SH-SY5Y (cell line): ENCODE measurements around the gene TMEM267.
A peak's percentile ranks its signal among the peaks of the same experiment; 100 is the strongest.

Experiments used
- GATA2 ChIP-seq: IDR thresholded peaks from 2 replicates; pipeline ENCODE4 v1.6.1; 2011; ENCODE audit warnings: mild to moderate bottlenecking, low read depth, low read length
- GATA3 ChIP-seq: IDR thresholded peaks from 2 replicates; pipeline ENCODE4 v1.6.1; 2011; ENCODE audit warnings: low read depth, mild to moderate bottlenecking, low read length, moderate library complexity

Gene TMEM267

DNA sequence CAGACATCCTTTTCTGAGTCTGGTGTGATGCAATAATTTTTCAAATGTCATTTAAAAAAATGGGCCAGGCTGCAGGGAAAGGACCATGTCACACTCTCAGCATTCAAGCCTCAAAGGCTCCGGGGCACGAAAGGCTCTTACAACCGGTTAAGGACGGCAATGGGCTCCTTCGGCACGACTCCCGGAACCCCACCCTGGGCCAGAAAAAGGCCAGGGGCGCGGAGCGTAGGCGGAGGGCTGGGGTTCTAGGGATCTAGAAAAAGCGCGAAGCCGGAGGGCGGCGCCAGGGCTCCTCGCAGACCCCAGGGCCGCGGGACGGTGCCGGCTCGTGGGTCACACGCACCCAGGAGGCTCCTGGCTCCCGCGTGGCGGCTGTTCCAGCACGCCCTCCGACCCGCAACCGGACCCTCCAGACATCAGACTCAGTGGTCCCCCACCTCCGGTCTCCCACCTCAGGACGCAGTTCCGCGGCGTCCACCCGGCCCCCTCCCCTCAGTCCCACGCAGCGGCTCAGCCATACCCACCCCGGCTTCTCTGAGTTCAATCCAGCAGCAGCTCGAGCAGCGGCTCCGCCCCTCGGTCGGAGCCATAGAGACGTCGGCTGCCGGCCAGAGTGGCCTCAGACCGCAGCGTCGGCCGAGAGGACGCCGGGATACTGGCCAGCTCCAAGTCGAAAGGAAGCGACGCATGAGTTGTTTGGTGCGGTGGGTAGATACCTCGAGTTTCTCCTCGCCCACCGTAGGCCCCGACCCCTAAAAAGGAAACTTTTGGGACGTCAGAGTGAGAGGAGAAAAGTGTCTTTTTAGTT, at the start of gene TMEM267:
Gene TMEM267, minus strand, starts transcription at position 568 of the 808 bp plus-strand sequence. CDS start 29,896 bp downstream, outside the sequence.
- no peak for TF ChIP-seq GATA2
- no peak for TF ChIP-seq GATA3

- TF ChIP-seq GATA3, result no peak
- no peak for TF ChIP-seq GATA2
These were observed 47.0 kb upstream of the TMEM267 start for GRCh38 chr5:43530648-43531047.

GRCh38 chr5:43523662-43524072, 40.0 kb upstream of the TMEM267 start:
- TF ChIP-seq GATA2 (peak; percentile 95), GATA3 (peak; percentile 82)

GRCh38 chr5:43520615-43521014, 37.0 kb upstream of the TMEM267 start:
- TF ChIP-seq GATA3 (no peak), GATA2 (no peak)

DNA sequence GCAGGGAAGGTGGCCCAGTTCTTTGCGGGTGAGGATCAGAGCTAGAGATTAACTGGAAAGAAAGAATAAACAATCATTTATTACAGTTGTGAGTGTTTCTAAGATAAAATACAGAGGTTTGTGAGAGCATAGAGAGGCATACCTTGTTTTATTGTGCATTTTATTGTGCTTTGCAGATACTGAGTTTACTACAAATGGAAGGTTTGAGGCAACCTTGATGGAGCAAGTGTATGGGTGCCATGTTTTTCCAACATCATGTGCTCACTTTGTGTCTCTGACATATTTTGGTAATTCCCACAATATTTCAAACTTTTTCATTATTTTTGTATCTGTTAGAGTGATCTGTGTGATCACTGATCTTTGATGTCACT, 32.0 kb upstream of the TMEM267 start:
- TF ChIP-seq GATA3 (no peak), GATA2 (no peak)

DNA sequence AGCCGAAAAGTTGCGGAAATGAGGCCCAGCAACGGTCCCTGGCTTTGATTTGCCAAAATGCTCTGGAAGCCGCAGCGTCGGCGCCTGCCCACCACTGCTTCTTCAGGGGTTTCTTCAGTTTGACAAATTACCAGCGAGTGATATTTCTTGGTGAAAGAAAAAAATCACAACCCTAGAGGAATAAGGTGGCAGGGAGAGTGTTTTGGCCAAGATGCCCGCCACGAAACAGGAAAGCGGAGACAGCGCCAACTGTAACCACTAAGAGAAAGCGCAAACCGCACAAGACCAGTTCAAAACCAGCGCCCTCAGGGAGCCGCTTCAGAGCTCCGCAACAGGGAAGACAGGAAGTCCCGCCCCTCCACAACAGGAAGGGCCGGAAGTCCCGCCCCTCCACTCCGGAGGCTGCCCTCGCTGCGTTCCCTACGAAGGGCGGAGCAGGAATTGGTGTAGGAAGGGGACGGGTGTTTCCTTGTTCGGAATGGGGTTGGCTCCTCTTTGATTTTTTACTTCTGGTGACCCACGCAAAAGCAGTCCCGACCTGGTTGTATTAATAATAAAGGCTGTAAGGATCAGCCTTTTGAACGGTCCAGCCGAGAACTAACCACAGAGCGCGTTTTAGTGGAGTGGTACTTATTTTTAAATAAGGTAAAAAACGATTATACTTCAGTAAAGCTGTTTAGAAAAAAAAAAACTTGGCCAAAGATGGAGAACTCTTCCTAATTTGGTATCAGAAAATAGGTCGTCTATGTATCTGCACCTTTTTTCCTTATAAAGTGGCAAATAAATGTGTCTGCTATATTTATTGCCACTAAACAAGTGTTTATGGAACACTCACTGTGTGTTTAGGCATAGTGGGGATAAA, 31.4 kb upstream of the TMEM267 start, which contains the start of gene C5orf34:
Gene C5orf34, minus strand, starts transcription at position 333 of the 862 bp plus-strand sequence. CDS start 5,809 bp downstream, outside the sequence.
- TF ChIP-seq GATA2, result no peak

DNA sequence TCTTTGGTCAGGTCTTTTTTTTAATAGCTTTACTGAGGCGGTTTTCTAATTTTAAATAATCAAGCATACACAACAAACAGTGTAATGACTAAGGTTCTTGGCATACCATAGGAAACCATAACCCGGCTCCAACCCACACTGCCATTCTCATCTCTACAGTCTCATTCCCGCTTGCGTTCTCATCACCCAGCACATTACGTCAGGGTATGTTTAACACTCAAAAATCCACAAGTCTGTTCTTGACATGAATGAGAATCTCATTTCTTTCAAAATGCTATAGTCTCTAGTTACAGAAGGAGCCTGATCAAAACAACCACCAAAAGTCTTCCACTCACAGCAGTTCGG, 30.8 kb upstream of the TMEM267 start:
- TF ChIP-seq GATA2, result no peak
- no peak for TF ChIP-seq GATA3

GRCh38 chr5:43514025-43514424, 30.4 kb upstream of the TMEM267 start:
- TF ChIP-seq GATA2 (no peak), GATA3 (no peak)

DNA sequence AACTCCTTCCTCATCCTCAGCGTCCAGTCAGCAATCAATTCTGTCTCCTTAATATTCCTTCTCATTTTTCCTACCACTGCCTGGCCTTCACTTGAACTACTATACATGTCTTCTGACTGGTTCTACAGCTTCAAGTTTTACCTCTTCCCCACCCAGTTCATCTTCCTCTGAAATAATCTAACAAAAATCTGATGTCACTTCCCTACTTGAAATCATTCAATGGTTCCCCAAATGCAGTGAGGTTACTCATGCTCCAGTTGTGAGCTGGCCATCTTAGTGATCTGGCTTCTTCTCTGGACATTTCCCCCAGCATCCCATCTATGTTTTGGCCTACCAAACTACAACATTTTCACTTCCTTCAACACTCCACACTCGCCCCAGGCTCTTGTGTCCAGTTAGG, 14.9 kb upstream of the TMEM267 start:
- TF ChIP-seq GATA2 (no peak), GATA3 (no peak)

DNA sequence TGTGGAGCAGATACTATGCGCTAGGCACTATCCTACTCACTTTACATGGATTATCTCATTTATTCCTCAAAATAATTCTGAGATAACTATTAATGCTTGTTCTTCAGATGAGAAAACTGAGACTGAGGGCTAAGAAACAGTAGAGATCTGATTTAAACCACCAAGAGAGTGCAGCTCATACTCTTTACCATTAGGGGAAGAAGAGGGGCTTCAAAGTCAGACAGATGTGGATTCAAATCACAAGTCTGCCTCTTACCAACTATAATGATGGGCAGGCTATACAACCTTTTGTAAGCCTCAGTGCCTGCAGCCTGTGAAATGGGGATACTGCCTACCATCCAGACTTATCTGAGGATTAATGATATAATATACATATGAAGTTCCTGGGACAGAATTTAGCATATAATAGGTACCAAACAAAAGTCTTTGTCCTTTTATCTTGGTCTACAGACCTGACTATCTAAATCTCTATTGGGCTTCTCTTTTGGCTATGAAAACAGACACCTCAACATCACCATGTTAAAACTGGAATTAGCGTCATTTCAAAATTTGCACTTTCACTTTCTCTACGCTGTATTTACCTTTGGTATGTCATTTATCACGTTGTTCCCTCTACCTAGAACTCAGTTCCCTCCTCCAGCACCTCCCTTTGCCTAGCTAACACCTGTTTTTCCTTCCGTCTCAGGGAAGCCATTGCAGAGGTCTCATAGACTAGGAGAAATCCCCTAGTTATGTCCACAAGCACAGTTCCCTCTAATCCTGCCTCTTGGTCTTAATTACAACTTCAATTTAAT, 13.8 kb upstream of the TMEM267 start:
- TF ChIP-seq GATA2 (no peak), GATA3 (no peak)

- TF ChIP-seq GATA2, result no peak
- no peak for TF ChIP-seq GATA3
These were observed 7.7 kb upstream of the TMEM267 start for GRCh38 chr5:43491326-43491725.

- TF ChIP-seq GATA3, result no peak
- no peak for TF ChIP-seq GATA2
These were observed 2.7 kb upstream of the TMEM267 start for GRCh38 chr5:43486353-43486752.

DNA sequence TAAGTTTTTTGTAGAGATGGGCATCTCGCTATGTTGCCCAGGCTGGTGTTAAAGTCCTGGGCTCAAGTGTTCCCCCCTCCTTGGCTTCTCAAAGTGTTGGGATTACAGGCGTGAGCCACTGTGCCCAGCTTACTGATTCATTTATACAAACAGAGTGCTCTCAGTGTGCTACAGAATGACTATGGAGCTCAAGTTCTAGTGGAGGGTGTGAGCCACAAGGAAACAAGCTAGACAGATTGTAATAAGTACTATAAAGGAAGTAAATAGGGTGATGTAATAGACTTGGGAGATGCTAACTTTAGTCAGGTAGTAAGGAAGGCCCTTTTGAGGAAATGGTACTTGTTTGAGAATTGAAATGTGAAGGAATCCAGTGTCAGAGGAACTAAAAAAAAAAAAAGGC, 1.7 kb upstream of the TMEM267 start:
- no peak for TF ChIP-seq GATA3
- TF ChIP-seq GATA2, result no peak

- no peak for TF ChIP-seq GATA3
- no peak for TF ChIP-seq GATA2
These were observed 613 bp upstream of the TMEM267 start for GRCh38 chr5:43484106-43484849.
